Activated CD4-positive, alpha-beta T cell treated with anti-CD3 and anti-CD28 coated beads for 4 hours (primary cell): Measurements from ENCODE around the gene VIL1.

ENCODE experiments used
- DNase-seq, 2 donors: peaks; one replicate each; pipeline ENCODE4 v3.0.0-alpha.2; 2020

Gene VIL1

DNA sequence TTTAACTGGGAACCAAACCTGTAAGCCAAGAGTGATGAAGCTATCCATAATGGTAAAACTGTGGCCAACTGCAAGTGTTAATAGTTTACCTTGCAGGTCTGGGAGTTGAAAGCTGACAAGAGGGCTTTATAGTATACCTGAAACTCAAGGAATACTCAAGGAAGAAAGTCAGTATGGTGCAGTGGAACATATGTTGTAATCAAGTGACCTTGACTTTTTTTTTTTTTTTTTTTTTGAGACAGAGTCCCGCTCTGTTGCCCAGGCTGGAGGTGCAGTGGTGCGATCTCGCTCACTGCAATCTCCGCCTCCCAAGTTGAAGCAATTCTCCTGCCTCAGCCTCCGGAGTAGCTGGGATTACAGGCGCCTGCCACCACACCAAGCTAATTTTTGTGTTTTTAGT lies 27.6 kb downstream of the VIL1 start:
- DNase-seq = no peak

DNA sequence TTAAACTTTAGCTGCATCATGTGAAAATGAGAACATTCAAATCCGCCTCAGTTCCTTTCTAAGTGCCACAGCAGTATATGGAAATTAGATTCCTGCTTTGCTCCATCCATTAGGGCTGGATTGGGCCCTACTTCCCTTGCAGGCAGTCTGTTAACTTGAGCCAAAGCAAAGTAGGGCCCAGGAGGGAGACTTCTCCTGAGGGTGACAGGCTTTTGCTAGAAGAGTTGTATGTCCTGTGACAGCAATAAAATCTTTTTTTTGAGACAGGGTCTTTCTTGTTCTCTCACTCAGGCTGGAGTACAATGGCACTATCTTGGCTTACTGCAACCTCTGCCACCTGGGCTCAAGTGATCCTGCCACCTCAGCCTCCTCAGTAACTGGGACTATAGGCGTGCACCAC lies 28.1 kb downstream of the VIL1 start:
- DNase-seq = no peak

GRCh38 chr2:218448934-218449333 lies 30.0 kb downstream of the VIL1 start:
- no peak for DNase-seq

- no peak for DNase-seq
Measured at GRCh38 chr2:218452079-218452478, 33.2 kb downstream of the VIL1 start.

DNA sequence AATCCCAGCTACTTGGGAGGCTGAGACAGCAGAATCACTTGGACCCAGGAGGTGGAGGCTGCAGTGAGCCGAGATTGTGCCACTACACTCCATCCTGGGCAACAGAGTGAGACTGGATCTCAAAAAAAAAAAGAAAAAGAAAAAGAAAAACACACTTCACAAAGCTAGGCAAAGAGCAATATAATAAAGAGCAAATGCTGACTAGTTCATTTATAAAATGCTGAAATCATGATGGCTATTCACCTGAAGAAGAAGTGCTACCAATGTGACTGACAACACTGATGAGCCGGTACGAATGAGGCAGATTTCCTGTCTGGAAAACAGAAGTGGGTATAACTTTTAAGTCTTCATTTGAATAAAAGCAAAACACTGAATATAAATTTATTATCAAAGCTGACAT lies 37.9 kb downstream of the VIL1 start:
- DNase-seq = no peak

GRCh38 chr2:218458598-218458997 lies 39.7 kb downstream of the VIL1 start:
- no peak for DNase-seq

GRCh38 chr2:218465987-218466633 lies 47.2 kb downstream of the VIL1 start:
- no peak for DNase-seq

DNA sequence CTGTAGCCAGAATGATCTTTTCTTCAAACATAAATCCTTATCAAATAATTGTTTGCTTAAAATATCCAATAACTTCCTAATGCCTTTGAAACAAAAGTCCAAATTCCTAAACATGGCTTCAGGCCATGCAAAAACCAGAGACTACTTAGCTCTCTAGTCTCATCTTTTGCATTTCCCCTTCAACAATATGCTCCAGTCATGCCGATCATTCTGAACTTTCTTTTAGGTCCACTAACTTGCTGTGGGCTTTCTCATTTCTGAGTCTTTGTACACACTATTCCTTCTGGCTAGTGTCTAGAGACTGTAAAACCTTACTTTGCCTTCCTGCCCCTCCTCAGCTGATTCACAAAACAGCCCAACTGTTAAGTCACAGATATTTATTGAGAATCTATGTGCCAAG lies 51.5 kb downstream of the VIL1 start:
- no peak for DNase-seq

DNA sequence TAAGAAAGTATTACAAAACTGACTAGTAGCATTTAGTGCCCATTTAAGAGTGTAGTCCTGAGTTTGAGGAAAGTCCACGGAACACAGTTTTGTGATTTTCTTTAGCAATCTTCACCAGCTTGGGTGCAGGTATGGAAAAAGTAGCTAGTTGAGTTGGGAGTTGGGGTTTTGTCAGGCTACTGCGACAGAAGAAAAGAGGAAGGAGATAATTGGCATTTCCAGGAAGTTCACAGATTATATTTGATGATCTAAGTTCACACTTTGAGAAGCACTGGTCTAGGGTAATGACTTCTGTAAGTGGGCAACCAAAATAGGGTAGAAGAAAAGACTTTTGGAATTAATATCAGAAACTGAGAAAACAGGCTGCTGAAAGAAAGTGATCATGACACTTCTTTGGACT lies 52.1 kb downstream of the VIL1 start:
- DNase-seq = no peak

GRCh38 chr2:218471982-218472381 lies 53.1 kb downstream of the VIL1 start:
- DNase-seq = no peak

DNA sequence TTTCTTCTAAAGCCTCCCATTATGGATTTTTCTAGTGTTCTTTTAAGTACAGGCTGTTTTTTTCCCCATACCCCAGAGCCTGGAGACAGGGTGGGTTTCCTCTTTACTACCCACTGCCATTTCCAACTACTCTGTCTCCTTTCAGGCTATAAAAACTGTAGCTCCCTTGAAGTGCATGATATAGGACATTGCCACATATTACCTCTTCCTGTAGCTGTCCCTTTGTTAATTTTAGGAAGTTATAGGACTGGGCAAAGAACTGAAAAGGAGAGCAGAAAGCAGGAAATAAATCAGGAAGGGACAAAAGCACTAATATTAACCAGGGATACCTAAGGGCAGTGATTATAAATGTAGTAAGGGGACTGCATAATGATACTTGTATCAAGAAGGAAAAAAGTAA lies 54.1 kb downstream of the VIL1 start:
- no peak for DNase-seq

DNA sequence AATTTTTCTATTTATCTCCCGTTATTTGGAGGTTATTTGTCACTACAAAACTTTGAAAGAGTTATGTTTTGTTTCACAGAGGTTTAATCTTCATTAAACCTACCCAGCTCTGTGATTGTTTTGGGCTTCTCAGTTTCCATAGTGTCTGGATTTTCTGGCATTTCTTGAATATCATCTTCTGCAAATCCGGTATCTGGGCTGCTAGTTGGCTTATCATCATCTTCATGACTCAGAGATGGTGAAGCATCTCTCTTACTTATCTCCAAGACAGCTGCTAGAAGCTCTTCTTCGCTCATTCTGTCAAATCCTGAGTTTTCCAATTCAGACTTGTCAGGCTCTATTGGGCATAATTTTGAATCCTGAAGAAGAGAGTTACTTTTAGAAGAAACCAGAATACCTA lies 55.6 kb downstream of the VIL1 start:
- no peak for DNase-seq

DNA sequence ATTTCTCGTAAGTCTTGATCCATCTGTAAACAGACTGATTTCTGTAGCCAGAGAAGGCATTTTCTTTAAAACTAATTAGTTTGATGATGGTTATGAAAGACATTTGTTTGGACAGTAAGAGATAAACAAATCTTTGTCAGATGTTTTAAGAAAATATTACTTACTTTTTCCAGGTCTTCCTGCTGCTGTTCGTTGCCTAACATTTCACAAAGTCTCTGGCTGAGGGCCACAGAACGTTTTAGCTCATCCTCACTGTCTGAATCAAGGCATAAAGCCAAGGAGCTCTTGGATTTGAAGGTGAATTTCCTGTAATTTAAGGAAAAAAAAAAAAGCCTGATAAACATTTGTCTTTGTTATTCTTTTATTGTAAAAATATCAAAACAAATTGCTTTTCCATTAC lies 57.8 kb downstream of the VIL1 start:
- no peak for DNase-seq

DNA sequence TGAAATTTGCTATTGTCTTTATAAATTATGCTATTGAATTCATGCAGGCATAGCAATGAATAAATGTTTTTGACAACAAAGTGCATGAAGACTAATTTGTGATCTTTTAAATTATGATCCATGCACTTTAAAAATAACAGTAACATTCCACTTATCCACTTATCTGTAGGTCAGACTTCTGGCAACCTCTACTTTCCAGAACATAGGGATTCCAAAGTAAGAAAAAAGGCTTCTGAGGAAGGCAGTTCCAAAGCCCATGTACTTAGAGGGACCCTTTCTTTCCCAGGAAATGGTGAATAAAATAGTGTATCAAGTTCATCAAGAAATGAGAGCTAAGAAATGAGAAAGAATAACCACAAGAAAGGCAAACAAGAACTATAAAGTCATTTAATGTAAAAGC lies 58.3 kb downstream of the VIL1 start:
- no peak for DNase-seq

DNA sequence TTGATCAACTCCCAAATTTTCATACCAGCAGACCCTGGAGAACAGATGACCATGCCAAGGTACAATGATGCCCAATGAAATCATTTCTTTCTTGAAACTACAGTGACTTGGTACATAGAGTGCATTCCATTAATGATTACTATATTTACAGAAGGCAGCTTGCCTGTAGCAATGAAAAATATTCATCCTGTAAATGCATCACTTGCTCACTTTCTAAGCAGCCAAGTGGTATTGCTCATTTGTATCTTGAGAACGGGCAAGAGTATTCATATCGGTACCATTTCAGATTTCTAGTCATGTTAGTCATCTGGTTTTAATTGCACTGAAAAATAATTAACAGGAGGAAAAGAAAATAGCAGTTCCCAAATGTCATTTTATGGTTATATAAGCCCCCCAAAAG lies 59.6 kb downstream of the VIL1 start:
- no peak for DNase-seq

GRCh38 chr2:218479595-218479994 lies 60.7 kb downstream of the VIL1 start:
- no peak for DNase-seq

DNA sequence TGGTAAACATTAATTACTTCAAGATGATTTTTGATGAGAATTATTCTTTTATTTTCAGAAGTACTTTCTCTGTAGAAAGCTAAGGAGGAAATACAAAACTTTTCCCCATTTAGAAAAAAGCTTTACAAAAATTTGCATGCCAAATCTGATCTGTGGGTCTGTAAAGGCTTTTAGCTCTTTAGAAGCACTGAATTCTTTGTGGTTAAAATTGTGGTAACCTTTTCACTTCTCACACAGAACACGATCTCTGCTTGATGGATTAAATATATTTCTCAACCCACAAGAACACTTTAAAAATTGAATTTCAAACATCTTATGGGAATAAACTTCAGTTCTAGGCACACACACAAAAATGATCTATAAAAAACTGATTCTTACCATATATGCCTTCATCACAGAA lies 63.7 kb downstream of the VIL1 start:
- no peak for DNase-seq

DNA sequence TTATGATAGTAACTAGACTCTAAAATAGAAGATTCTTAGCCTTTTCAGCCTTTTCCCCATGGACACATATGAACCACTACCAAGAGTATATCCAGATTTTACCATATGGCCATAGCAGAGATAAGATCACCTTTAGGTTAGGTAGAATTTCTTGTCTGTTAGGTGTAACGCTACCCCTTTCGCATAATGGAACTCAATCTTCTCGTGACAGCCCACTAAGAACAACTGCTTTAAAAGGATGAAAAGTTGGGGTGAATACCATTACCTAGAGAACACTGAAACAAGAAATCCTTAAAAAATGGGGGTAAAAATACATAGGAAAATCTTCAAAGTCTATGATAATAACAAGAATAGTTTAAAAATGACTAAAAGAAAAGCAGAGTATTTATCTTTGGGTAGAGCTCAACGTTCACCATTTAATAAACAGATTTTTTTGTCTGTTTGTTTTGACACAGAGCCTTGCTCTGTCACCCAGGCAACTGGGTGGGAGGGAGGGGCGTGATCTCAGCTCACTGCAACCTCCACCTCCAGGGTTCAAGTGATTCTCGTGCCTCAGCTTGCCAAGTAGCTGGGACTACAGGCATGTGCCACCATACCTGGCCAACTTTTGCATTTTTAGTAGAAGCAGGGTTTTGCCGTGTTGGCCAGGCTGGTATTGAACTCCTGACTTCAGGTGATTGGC lies 67.2 kb downstream of the VIL1 start:
- DNase-seq = no peak

DNA sequence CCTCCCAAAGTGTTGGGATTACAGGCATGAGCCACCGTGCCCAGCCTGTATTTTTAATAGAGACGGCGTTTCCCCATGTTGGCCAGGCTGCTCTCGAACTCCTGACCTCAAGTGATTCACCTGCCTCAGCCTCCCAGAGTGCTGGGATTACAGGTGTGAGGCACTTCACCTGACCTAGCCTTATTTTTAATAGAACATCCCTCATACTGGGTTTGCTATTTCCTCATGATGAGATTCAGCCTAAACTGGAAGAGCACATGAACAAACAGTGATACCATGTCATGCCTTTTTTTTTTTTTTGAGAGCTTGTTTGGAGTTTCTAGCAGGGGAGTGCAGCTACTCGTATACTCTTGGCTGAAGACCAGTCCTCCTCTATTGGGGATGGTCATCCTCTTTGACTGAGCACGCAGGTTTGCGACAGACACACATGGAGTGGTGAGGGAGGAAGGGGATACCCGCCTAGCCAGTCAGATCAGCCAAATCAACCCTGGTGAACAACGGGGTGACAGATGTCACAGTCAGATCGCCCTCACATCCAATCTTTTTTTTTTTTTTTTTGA lies 81.7 kb downstream of the VIL1 start:
- DNase-seq = no peak

GRCh38 chr2:218501665-218502064 lies 82.7 kb downstream of the VIL1 start:
- no peak for DNase-seq
